Neuronal stem cell (in vitro differentiated cells): ENCODE results near the gene MARCHF4.

ENCODE experiments used
- DNase-seq: peaks from one replicate; pipeline ENCODE4 v3.0.0-alpha.2; 2013; ENCODE audit warnings: low spot score
- H2AFZ ChIP-seq: one replicate; pipeline ENCODE4 v1.6.1; 2013; ENCODE audit warnings: mild to moderate bottlenecking, low read length, inconsistent platforms
- H2AK5ac ChIP-seq: 2 replicates; pipeline ENCODE4 v1.6.1; 2013; ENCODE audit warnings: low read depth, mild to moderate bottlenecking, inconsistent platforms, low read length, moderate library complexity, mixed read lengths
- H2BK120ac ChIP-seq: 2 replicates; pipeline ENCODE4 v1.6.1; 2013; ENCODE audit warnings: low read depth, mild to moderate bottlenecking, inconsistent platforms, low read length, moderate library complexity, mixed read lengths
- H2BK12ac ChIP-seq: one replicate; pipeline ENCODE4 v1.6.1; 2013; ENCODE audit warnings: low read length, inconsistent platforms
- H2BK15ac ChIP-seq: 2 replicates; pipeline ENCODE4 v1.6.1; 2013; ENCODE audit warnings: mild to moderate bottlenecking, low read length, inconsistent platforms, mixed read lengths
- H2BK5ac ChIP-seq: one replicate; pipeline ENCODE4 v1.6.1; 2013; ENCODE audit warnings: inconsistent platforms, mild to moderate bottlenecking, low read length, moderate library complexity
- H3K14ac ChIP-seq: one replicate; pipeline ENCODE4 v1.6.1; 2013; ENCODE audit warnings: low read length, inconsistent platforms
- H3K18ac ChIP-seq: 2 replicates; pipeline ENCODE4 v1.6.1; 2013; ENCODE audit warnings: low read length, inconsistent platforms
- H3K23ac ChIP-seq: 2 replicates; pipeline ENCODE4 v1.6.1; 2013; ENCODE audit warnings: low read depth, mild to moderate bottlenecking, mixed read lengths, low read length, inconsistent platforms; ENCODE audit not compliant: poor library complexity
- H3K27ac ChIP-seq: replicated peaks from 3 replicates; pipeline ENCODE4 v1.5.1; 2013; ENCODE audit warnings: low read length, inconsistent platforms
- H3K27me3 ChIP-seq, 3 experiments: 2 replicates each; pipeline ENCODE4 v1.6.1; 2013; ENCODE audit warnings: low read length in 3 of 3, mild to moderate bottlenecking in 2 of 3, inconsistent platforms in 1 of 3, low read depth in 1 of 3, mixed read lengths in 1 of 3, moderate library complexity in 1 of 3; ENCODE audit not compliant: control insufficient read depth in 3 of 3, insufficient read depth in 3 of 3
- H3K36me3 ChIP-seq, 2 donors: replicated peaks in 1 of 2; 2 replicates each; pipeline ENCODE4 v1.6.1; 2013; ENCODE audit warnings: low read length in 2 of 2; ENCODE audit not compliant: control insufficient read depth in 2 of 2, insufficient read depth in 2 of 2
- H3K4ac ChIP-seq: 2 replicates; pipeline ENCODE4 v1.6.1; 2013; ENCODE audit warnings: inconsistent platforms, mild to moderate bottlenecking, low read length, moderate library complexity
- H3K4me1 ChIP-seq, 2 donors: 1 replicate in 1 of 2; 2 replicates in 1 of 2; pipeline ENCODE4 v1.6.1; 2013; ENCODE audit warnings: low read length in 2 of 2, low read depth in 1 of 2; ENCODE audit not compliant: control insufficient read depth in 2 of 2, insufficient read depth in 1 of 2
- H3K4me2 ChIP-seq: one replicate; pipeline ENCODE4 v1.6.1; 2013; ENCODE audit warnings: mild to moderate bottlenecking, low read length, inconsistent platforms; ENCODE audit not compliant: insufficient read depth, poor library complexity, severe bottlenecking
- H3K4me3 ChIP-seq, 2 donors: 2 replicates each; pipeline ENCODE4 v1.5.1; 2013; ENCODE audit warnings: low read length in 2 of 2, mild to moderate bottlenecking in 2 of 2, inconsistent platforms in 1 of 2, moderate library complexity in 1 of 2
- H3K79me1 ChIP-seq: one replicate; pipeline ENCODE4 v1.6.1; 2013; ENCODE audit warnings: low read depth, mild to moderate bottlenecking, inconsistent platforms, low read length, moderate library complexity
- H3K9ac ChIP-seq: one replicate; pipeline ENCODE4 v1.6.1; 2013; ENCODE audit warnings: mild to moderate bottlenecking, low read depth, low read length, inconsistent platforms; ENCODE audit not compliant: poor library complexity
- H3K9me3 ChIP-seq, 2 donors: replicated peaks in 1 of 2; 2 replicates each; pipeline versions ENCODE3 to v1.6.1; 2013; ENCODE audit warnings: low read length in 2 of 2, mild to moderate bottlenecking in 2 of 2, inconsistent platforms in 1 of 2, low read depth in 1 of 2, mixed read lengths in 1 of 2, moderate library complexity in 1 of 2; ENCODE audit not compliant: control insufficient read depth in 2 of 2, insufficient read depth in 1 of 2
- H4K8ac ChIP-seq: one replicate; pipeline ENCODE4 v1.6.1; 2013; ENCODE audit warnings: low read depth, mild to moderate bottlenecking, inconsistent platforms, low read length, moderate library complexity
- H4K91ac ChIP-seq: one replicate; pipeline ENCODE4 v1.6.1; 2013; ENCODE audit warnings: low read length, low read depth, mild to moderate bottlenecking, inconsistent platforms; ENCODE audit not compliant: poor library complexity
- WGBS, 2 donors: extraction: QIAGEN DNeasy Blood & Tissue Kit; methylation state at CpG; one replicate each; pipeline ENCODE4 v1.1.7; 2013; ENCODE audit warnings: missing lambda C conversion rate in 2 of 2, mixed read lengths in 1 of 2; ENCODE audit not compliant: insufficient read length in 2 of 2, insufficient replicate concordance in 1 of 2; ENCODE audit errors: extremely low coverage in 2 of 2; 5-methylcytosine and 5-hydroxymethylcytosine counted together

Gene MARCHF4

GRCh38 chr2:216406826-216407225 lies 34.5 kb upstream of the MARCHF4 start:
- H3K36me3 ChIP-seq, result no peaks in the 10 kb centered on the region
- no peak overlapping the region for H3K14ac ChIP-seq
- H3K4me1 ChIP-seq, result peaks cover 5 to 13% of the 10 kb centered on the region in 2 donors
- H3K9ac ChIP-seq, result no peak overlapping the region
- H3K4me2 ChIP-seq, result no peak overlapping the region
- no peaks in the 10 kb centered on the region for H3K9me3 ChIP-seq
- no peak for DNase-seq
- no peak overlapping the region for H3K4ac ChIP-seq
- no peak overlapping the region for H3K23ac ChIP-seq
- WGBS, 2 donors, result no CpG with 5 or more reads among the region's 3 CpGs
- H2BK120ac ChIP-seq, result no peak overlapping the region
- no peak overlapping the region for H3K18ac ChIP-seq
- no peak overlapping the region for H2AFZ ChIP-seq
- H4K91ac ChIP-seq, result no peak overlapping the region
- H2AK5ac ChIP-seq, result no peak overlapping the region
- no peak overlapping the region for H2BK5ac ChIP-seq
- H4K8ac ChIP-seq, result no peak overlapping the region
- no peak overlapping the region for H2BK12ac ChIP-seq
- H3K27me3 ChIP-seq, result peaks cover 0 to 8% (median 0%) of the 10 kb centered on the region in 3 experiments
- H3K4me3 ChIP-seq, result no peak overlapping the region
- no peak overlapping the region for H3K27ac ChIP-seq
- no peak overlapping the region for H2BK15ac ChIP-seq
- no peaks in the 10 kb centered on the region for H3K79me1 ChIP-seq

GRCh38 chr2:216405588-216405987 lies 33.3 kb upstream of the MARCHF4 start:
- Histone ChIP-seq H4K8ac (no peak overlapping the region), H3K27ac (no peak overlapping the region), H3K79me1 (no peaks in the 10 kb centered on the region), H3K14ac (no peak overlapping the region), H2BK120ac (no peak overlapping the region), H3K9me3 (no peaks in the 10 kb centered on the region), H3K23ac (no peak overlapping the region), H3K4me3 (no peak overlapping the region), H3K36me3 (no peaks in the 10 kb centered on the region), H2BK12ac (no peak overlapping the region), H3K9ac (no peak overlapping the region), H3K18ac (peak overlapping the region; percentile 7), H2BK5ac (no peak overlapping the region), H3K27me3 (peaks cover 0 to 8% (median 0%) of the 10 kb centered on the region in 3 experiments), H4K91ac (no peak overlapping the region), H3K4me2 (no peak overlapping the region), H3K4me1 (peaks cover 5 to 12% of the 10 kb centered on the region in 2 donors), H2AK5ac (no peak overlapping the region), H3K4ac (no peak overlapping the region), H2AFZ (peak overlapping the region; percentile 3), H2BK15ac (no peak overlapping the region)
- WGBS, 2 donors, result no CpG with 5 or more reads among the region's 7 CpGs
- DNase-seq, result no peak

- peaks cover 0 to 10% (median 0%) of the 10 kb centered on the region in 3 experiments for H3K27me3 ChIP-seq
- WGBS, 2 donors, result no CpG with 5 or more reads among the region's 5 CpGs
- no peak for DNase-seq
These were observed 31.8 kb upstream of the MARCHF4 start for GRCh38 chr2:216404010-216404618.

DNA sequence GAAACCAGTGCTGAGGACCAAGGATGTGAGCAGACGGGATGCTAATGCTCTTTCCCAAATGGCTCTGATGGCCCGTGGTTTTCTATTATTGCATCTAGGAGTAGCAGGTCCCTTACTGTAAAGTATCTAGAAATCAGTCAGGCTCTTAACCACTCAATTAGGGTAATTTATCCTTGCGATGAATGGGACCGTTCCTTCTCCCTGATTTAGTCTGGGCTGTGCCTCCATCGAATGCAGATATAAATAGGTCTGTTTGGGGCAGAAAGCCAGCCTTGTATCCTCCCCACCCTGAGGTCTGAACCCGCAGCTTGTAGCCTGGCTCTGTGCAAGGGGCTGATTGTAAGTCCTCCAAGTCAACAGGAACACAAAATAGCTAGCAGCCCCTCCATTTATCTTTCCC lies 30.5 kb upstream of the MARCHF4 start:
- H2BK120ac ChIP-seq, result no peak overlapping the region
- no peak overlapping the region for H3K27ac ChIP-seq
- H2AFZ ChIP-seq, result peak overlapping the region; percentile 51
- H4K8ac ChIP-seq, result no peak overlapping the region
- no peak overlapping the region for H3K18ac ChIP-seq
- DNase-seq, result no peak
- H3K79me1 ChIP-seq, result no peaks in the 10 kb centered on the region
- no peak overlapping the region for H3K4ac ChIP-seq
- H3K9ac ChIP-seq, result no peak overlapping the region
- no peak overlapping the region for H2BK5ac ChIP-seq
- no peak overlapping the region for H3K14ac ChIP-seq
- H3K4me3 ChIP-seq, result no peak overlapping the region
- no peak overlapping the region for H4K91ac ChIP-seq
- H3K4me2 ChIP-seq, result no peak overlapping the region
- WGBS, 2 donors, result no CpG with 5 or more reads among the region's 6 CpGs
- no peak overlapping the region for H2BK12ac ChIP-seq
- H2BK15ac ChIP-seq, result no peak overlapping the region
- H3K23ac ChIP-seq, result no peak overlapping the region
- no peak overlapping the region for H2AK5ac ChIP-seq
- peaks cover 3 to 7% of the 10 kb centered on the region in 2 donors for H3K4me1 ChIP-seq
- H3K27me3 ChIP-seq, result peaks cover 0 to 7% (median 0%) of the 10 kb centered on the region in 3 experiments
- H3K36me3 ChIP-seq, result no peaks in the 10 kb centered on the region
- no peaks in the 10 kb centered on the region for H3K9me3 ChIP-seq

More at GRCh38 chr2:216404010-216404618, 31.8 kb upstream of the MARCHF4 start:
- Histone ChIP-seq H3K18ac (no peak overlapping the region), H3K4me1 (peaks cover 5 to 12% of the 10 kb centered on the region in 2 donors), H3K4me2 (no peak overlapping the region), H3K4ac (no peak overlapping the region), H3K23ac (no peak overlapping the region), H4K91ac (no peak overlapping the region), H3K4me3 (no peak overlapping the region), H3K9me3 (no peaks in the 10 kb centered on the region), H3K27ac (no peak overlapping the region), H3K79me1 (no peaks in the 10 kb centered on the region), H2AK5ac (no peak overlapping the region), H3K36me3 (no peaks in the 10 kb centered on the region), H3K14ac (no peak overlapping the region), H3K9ac (no peak overlapping the region), H4K8ac (no peak overlapping the region), H2AFZ (no peak overlapping the region), H2BK5ac (no peak overlapping the region), H2BK120ac (no peak overlapping the region), H2BK15ac (no peak overlapping the region), H2BK12ac (no peak overlapping the region)
